NCI-H2081 (cell line): ENCODE data around the gene RAD23B.
"Not testable (repeated sequence)": the region's sequence is repeated elsewhere in the genome, so short reads cannot be mapped to it uniquely, and the experiment has no call there.

Experiments
- DNase-seq, 2 experiments: peaks; one replicate each; lab custom pipeline; 2025; lab: John Stamatoyannopoulos, UW

Gene RAD23B

GRCh38 chr9:107292821-107293542 lies 9.9 kb downstream of the RAD23B start:
- no peak for DNase-seq

- DNase-seq, result no peak
Measured at GRCh38 chr9:107293543-107294085, 10.5 kb downstream of the RAD23B start.

DNA sequence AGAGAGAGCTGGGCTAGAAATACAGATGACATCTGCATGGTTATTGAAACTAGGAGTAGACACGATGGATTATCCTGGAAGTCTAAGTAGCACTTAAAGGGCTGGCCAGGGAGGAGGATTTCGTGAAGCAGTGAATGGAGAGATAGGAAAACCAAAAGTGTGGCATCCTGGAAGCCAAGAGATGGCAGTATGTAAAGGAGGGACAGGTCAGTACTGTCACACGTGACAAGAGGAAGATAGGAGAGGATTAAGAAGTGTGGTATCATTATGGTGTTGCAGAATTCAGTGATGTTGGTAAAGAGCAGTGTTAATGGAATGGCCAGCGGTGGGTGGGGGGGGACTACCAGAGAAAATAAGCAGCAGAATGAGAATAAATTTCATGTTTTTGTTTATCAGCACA lies 11.7 kb downstream of the RAD23B start:
- no peak for DNase-seq

- no peak for DNase-seq
Measured at GRCh38 chr9:107295995-107296394, 12.9 kb downstream of the RAD23B start.

DNA sequence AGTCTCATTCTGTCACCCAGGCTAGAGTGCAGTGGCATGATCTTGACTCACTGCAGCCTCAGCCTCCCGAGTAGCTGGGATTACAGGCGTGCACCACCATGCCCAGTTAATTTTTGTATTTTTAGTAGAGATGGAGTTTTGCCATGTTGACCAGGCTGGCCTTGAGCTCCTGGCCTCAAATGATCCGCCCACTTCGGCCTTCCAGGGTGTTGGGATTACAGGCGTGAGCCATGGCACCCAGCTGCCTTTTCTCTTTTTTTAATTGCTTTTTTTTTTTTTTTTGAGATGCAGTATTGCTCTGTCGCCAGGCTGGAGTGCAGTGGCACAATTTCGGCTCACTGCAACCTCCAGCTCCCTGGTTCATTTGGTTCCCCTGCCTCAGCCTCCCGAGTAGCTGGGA lies 13.5 kb downstream of the RAD23B start:
- DNase-seq, result not testable (repeated sequence)

GRCh38 chr9:107299437-107299836 lies 16.4 kb downstream of the RAD23B start:
- no peak for DNase-seq

DNA sequence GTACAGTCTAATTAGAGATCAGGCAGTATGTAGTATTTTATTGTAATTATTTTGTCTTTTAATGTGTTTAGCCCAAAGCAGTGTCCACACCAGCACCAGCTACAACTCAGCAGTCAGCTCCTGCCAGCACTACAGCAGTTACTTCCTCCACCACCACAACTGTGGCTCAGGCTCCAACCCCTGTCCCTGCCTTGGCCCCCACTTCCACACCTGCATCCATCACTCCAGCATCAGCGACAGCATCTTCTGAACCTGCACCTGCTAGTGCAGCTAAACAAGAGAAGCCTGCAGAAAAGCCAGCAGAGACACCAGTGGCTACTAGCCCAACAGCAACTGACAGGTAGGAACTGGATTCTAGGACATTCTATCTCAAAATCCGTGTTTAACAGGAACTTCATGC lies 23.2 kb downstream of the RAD23B start:
- DNase-seq, result no peak

- no peak for DNase-seq
Measured at GRCh38 chr9:107307331-107307730, 24.3 kb downstream of the RAD23B start.

DNA sequence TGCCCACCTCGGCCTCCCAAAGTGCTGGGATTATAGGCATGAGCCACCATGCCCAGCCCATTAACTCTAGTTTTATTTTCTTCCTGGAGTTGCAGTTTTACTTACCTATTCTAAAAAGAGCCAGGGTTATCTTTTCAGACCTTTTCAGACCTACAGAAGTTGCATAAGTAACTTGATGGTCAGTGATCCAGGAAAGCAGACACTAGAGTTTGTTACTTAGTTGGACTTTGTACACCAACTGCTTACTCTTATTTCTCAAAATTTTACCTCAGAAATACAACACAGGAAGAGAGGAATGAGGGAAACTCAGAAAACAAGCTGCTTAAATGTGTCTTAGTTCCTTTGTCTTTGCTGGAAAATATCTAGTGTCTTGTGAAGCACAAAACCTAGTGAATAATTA lies 25.4 kb downstream of the RAD23B start:
- DNase-seq, result no peak

DNA sequence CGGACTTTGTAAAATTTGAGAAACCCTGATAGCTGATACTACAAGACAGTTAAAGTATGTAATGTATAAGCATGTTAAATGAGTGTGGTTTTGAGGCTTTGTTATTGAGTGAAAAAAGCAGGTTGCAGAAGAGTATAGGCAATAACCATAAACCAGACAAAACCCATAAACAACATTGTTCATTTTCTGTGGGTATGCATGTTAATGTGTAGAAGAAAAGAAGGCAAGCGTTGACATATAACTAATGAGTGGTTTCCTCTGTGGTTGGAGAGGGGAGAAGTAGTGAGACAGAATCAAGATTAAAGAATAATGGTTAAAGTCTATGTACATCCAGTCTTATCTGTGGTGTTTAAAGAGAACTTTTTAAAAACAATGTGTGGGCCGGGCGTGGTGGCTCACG lies 26.2 kb downstream of the RAD23B start:
- no peak for DNase-seq

DNA sequence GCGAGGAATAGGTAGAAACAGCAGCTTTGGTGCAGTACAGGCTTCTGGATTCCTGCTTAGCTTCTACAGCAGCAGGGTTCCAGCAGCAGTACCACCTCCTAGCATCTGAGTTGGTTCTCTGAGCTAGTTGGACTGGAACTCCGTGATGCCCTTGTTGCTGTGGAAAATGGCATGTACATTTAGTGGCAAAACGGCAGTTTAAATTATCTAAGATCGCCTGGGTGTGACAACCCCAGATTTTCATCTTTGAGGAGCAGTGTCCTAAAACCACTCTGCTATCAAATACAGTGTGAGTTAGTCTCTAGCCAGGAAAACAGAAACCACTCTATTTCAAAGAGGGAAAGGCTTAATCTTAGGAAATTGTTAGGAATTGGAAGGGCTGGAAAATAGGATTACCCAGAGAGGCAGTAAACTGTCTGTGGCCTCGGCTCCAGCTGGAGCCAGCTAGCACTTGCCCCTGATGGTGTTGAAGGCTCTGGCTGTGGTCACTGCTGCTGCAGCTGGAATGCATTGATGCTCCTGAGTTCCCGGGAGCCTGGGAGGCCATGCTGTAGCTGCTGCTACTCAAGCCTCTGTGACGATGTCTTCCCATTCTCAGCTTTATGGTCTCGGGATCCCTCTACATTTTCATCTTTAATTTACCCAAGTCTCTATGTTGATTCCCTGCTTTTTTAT lies 29.4 kb downstream of the RAD23B start:
- no peak for DNase-seq

- no peak for DNase-seq
Measured at GRCh38 chr9:107313555-107314096, 30.5 kb downstream of the RAD23B start.

DNA sequence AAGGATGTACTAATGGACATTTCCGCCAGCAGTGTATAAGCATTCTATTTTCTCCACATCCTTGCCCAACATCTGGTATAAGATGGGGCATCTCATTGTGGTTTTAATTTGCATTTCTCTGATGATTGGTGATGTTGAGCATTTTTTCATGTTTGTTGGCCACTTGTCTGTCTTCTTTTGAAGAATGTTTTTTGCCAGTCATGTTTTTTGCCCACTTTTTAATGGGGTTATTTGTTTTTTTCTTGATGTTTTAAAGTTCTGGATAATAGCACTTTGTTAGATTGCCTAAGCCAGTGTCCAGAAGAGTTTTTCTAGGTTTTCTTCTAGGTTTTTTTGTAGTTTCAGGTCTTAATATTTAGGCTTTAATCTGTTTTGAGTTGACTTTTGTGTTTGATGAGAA lies 31.7 kb downstream of the RAD23B start:
- no peak for DNase-seq

GRCh38 chr9:107316795-107317661 lies 33.9 kb downstream of the RAD23B start:
- DNase-seq, result no peak

DNA sequence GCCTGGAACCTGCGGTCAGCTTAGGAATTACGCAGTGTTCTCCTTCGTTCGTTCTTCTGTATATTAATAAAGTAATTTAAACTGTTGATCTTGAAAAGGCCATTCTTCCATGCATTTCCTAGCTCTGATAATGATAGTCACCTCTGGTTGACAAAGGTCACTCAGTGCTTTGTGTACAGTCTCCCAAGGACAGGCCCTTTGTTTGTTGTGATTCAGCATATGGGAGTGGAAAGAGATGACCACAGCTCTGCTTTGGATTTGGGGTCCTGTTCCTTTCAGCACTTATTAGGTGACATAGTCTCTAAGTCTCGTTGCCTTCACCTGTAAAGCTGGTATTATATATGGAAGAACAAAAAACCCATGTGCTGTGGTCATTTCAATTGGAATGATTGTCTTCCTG lies 39.6 kb downstream of the RAD23B start:
- DNase-seq, result no peak

DNA sequence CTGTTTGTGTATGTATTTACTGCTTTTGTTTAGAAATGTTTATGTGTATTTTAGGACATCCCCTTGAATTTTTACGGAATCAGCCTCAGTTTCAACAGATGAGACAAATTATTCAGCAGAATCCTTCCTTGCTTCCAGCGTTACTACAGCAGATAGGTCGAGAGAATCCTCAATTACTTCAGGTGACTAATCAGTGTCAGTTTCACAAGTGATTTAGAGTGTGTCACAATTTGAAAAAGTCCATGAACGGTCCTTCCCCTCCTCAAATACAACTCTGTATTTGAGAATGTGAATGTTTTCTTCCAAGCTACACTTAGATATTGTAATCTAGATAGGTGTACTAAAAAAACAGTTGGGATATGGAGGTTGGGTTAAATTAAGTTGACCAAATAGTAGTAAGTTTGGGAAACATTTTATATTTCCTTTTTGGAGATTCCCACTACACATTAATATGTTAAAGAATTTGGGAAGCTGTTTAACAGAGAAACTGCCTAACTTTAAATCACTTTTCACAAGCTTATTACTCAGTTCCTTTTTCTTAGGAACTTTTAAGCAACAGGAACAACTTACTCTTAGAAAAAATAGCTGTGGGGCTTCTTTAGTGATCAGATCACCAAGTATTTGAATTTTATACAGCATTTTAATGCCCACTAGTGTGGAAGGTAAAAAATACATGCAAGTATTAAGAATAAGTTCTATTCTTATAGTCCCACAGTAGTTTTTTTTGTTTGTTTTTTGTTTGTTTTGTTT lies 40.9 kb downstream of the RAD23B start:
- DNase-seq, result no peak

GRCh38 chr9:107325842-107326241 lies 42.8 kb downstream of the RAD23B start:
- no peak for DNase-seq

DNA sequence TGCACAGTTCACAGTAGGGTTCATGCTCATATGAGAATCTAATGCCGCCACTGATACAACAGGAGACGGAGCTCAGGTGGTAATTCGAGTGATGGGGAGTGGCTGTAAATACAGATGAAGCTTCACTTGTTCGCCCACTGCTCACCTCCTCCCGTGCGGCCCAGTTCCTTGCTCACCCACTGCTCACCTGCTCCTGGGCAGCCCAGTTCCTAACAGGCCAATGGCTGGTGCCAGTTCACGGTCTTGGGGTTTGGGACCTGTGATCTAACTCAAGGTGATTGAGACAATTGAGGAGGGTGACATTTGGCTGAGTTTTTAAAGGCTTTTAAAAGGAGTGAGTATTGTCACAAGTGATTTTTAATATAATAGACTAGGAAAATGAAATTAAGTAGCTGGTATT lies 45.4 kb downstream of the RAD23B start:
- DNase-seq, result no peak

- no peak for DNase-seq
Measured at GRCh38 chr9:107330420-107330819, 47.3 kb downstream of the RAD23B start.

GRCh38 chr9:107332883-107333282 lies 49.8 kb downstream of the RAD23B start:
- DNase-seq, result no peak

GRCh38 chr9:107333363-107333762 lies 50.3 kb downstream of the RAD23B start:
- DNase-seq, result no peak
